Kidney (tissue), 14 donors: Measurements from ENCODE around the gene AAMDC. TPM values are rescaled to one million over a fixed set of nuclear protein-coding genes. Genes with fewer than 3 reads are reported as not detected.
"Not testable (repeated sequence)": the region's sequence is repeated elsewhere in the genome, so short reads cannot be mapped to it uniquely, and the experiment has no call there.

Experiments used
- DNase-seq, 5 donors: peaks; one replicate each; pipeline ENCODE4 v3.0.0-alpha.2; 2013 to 2020
- FAIRE-seq: peaks from 2 replicates; lab custom pipeline; 2012; peaks lifted over from hg19 to GRCh38; lab: Jason Lieb, UNC
- H3K27ac ChIP-seq, 2 donors: one replicate each; pipeline ENCODE4 v1.7.0; 2013; ENCODE audit warnings: low read depth in 2 of 2, low read length in 2 of 2, inconsistent platforms in 1 of 2
- H3K27me3 ChIP-seq: one replicate; pipeline ENCODE4 v1.7.1; 2013; ENCODE audit warnings: low read length, inconsistent platforms; ENCODE audit not compliant: control insufficient read depth, insufficient read depth
- H3K36me3 ChIP-seq, 3 donors: one replicate each; pipeline versions ENCODE4 v1.7.0 to v1.7.1; 2013; ENCODE audit warnings: low read length in 3 of 3, control low read depth in 1 of 3, inconsistent platforms in 1 of 3; ENCODE audit not compliant: insufficient read depth in 3 of 3, control insufficient read depth in 2 of 3
- H3K4me1 ChIP-seq, 3 donors: one replicate each; pipeline versions ENCODE4 v1.7.0 to v1.7.1; 2013; ENCODE audit warnings: low read length in 3 of 3, inconsistent platforms in 1 of 3, low read depth in 1 of 3; ENCODE audit not compliant: control insufficient read depth in 2 of 3, insufficient read depth in 2 of 3
- H3K4me3 ChIP-seq, 3 donors: one replicate each; pipeline versions ENCODE4 v1.7.0 to v1.8.1; 2013; ENCODE audit warnings: low read length in 3 of 3, control low read depth in 1 of 3, inconsistent platforms in 1 of 3
- H3K9ac ChIP-seq, 3 donors: one replicate each; pipeline versions ENCODE4 v1.7.0 to v1.7.1; 2013; ENCODE audit warnings: low read length in 3 of 3, control low read depth in 1 of 3, inconsistent platforms in 1 of 3
- H3K9me3 ChIP-seq, 3 donors: one replicate each; pipeline versions ENCODE4 v1.7.0 to v1.7.1; 2013; ENCODE audit warnings: low read length in 3 of 3, control low read depth in 1 of 3, inconsistent platforms in 1 of 3; ENCODE audit not compliant: control insufficient read depth in 2 of 3, insufficient read depth in 1 of 3
- CTCF ChIP-seq: IDR thresholded peaks from 3 replicates; pipeline ENCODE4 v1.5.1; 2012; ENCODE audit warnings: mild to moderate bottlenecking, moderate library complexity, borderline replicate concordance; ENCODE audit not compliant: insufficient read depth; ENCODE audit errors: extremely low read depth
- intact Hi-C: fragments of 100-400 bp; cut with DNase I; formaldehyde crosslinking; loops from one replicate; pipeline ENCODE4 v1.11.1; 2022
- polyA plus RNA-seq: library from polyadenylated mRNA; stranded (reverse); fragments of 350-450 nt; fragmentation: Illumina TruSeq; extraction: RNeasy Lipid Tissue Mini Kit (QIAGEN cat#74804); gene quantifications from one replicate; pipeline ENCODE4 v1.2.3, GENCODE V29; 2014; ENCODE audit warnings: low read depth, low replicate concordance; ENCODE audit not compliant: insufficient read depth
- total RNA-seq: library from RNA; stranded (reverse); fragmentation: NEBNext Ultra II Directional; extraction: Animal tissue kit (Norgen Biotek cat#: 25700); gene quantifications from one replicate; pipeline ENCODE4 v1.2.1, GENCODE V29; 2021
- donor health status: control.
- donor health status: control.
- donor health status: control.
- donor health status: control.
- donor health status: control.
- donor health status: DM: yes; HTN: yes; CAD: no.
- donor health status: Normal renal cell carcinoma (clear cell type).

The AAMDC gene
- total and polyA plus RNA-seq, 2 donors from 2014 or later, result 35.8 to 70.8 TPM

DNA sequence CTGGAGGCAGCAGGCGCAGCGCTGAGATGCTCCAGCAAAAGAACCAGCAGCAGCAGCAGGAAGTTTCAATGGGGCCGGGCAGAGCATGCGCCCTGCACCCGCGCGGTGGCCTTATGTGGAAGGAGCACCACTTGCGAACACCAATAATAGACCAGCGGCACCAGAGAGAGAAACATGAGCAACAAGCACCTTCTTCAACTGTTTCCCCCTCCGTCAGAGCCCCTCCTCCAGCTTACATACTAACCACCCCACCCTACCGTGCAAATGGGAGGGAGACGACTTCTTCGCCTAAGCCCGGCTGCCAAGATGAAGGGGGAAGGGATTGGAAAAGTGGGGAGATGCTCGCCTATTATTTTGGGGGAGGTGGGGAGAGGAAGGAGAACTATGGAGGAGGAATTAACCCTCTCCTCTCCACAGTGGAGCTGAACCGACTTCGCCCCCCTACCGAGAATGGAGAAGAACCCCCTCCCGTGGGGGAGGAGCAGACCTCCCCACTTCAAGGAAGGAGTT is 1.5 kb upstream of the AAMDC start:
- Histone ChIP-seq H3K9me3 (peaks cover 0 to 3% (median 0%) of the 10 kb centered on the region in 3 donors), H3K27ac (peak overlapping the region; percentile 81 to 90), H3K36me3 (no peaks in the 10 kb centered on the region), H3K4me3 (peak overlapping the region; percentile 76 to 97 (median 80)), H3K27me3 (no peaks in the 10 kb centered on the region), H3K9ac (peak overlapping the region; percentile 8 to 76 (median 64)), H3K4me1 (peaks cover 3 to 9% (median 8%) of the 10 kb centered on the region in 3 donors)
- no peak for FAIRE-seq
- TF ChIP-seq CTCF, result peak; percentile 9
- DNase-seq, result peak; percentile 87 to 93 (median 93)
- intact Hi-C loops, result no loop called here

DNA sequence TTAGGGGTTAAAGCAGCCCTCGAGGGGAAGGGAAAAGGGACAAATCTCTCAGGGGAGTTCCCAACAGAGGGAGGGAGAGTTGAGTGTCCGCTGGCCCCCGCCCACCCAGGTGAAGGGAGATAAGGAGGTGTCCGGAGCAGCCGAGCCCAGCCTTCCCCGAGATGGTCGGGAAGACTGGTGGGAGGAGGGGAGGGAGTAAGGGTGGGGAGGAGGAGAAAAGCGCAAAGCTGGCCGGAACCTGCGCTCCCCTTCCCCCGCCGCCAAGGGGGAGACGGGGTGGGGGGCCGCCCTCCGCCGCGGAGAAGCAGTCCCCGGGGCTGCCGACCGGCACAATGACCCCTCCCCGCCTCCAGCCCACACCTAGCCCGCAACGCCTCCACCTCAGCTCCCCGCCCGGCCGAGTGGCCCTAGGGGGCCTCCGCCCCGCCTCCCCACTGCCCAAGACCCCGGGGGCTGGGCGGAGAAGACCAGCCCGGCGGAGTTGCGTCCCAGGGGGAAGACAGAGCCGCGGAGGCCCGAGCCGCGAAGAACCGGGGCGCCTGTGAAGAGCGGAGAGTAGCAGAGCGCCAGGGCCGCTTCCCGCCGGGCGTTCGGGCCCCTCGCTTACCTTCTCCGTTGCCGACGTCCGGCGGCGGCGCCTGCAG is 901 bp upstream of the AAMDC start:
- peak; percentile 59 to 89 (median 85) for DNase-seq
- Histone ChIP-seq H3K9ac (peak overlapping the region; percentile 8 to 76 (median 64)), H3K4me3 (peak overlapping the region; percentile 76 to 97 (median 80)), H3K36me3 (no peaks in the 10 kb centered on the region), H3K4me1 (peaks cover 3 to 9% (median 8%) of the 10 kb centered on the region in 3 donors), H3K27me3 (no peaks in the 10 kb centered on the region), H3K27ac (peak overlapping the region; percentile 81 to 90), H3K9me3 (no peaks in the 10 kb centered on the region)
- FAIRE-seq, result no peak
- intact Hi-C loops, result no loop called here
- TF ChIP-seq CTCF, result no peak

- Histone ChIP-seq H3K4me3 (peak overlapping the region; percentile 94 to 97 (median 96)), H3K27ac (peak overlapping the region; percentile 20 to 48), H3K4me1 (peaks cover 3 to 9% (median 8%) of the 10 kb centered on the region in 3 donors), H3K9ac (peak overlapping the region; percentile 87 to 94 (median 93)), H3K36me3 (no peaks in the 10 kb centered on the region), H3K9me3 (no peaks in the 10 kb centered on the region), H3K27me3 (no peaks in the 10 kb centered on the region)
- TF ChIP-seq CTCF, result no peak
- peak in 3 of 5 donors; percentile 57 to 72 (median 69) for DNase-seq
- intact Hi-C loops, result no loop called here
- no peak for FAIRE-seq
Observed at GRCh38 chr11:77821349-77821851, 456 bp downstream of the AAMDC start.

DNA sequence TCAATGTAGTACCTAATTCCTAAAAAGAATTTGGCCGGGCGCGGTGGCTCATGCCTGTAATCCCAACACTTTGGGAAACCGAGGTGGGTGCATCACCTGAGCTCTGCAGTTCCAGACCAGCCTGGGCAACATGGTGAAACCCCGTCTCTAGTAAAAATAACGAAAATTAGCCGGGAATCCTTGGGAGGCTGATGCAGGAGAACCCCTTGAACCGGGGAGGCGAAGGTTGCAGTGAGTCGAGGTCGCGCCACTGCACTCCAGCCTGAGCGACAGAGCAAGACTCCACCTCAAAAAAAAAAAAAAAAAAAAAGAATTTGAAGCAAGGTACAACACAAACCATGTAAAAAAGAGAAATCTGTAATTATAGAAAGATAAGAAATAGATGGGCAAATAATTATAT is 1.2 kb downstream of the AAMDC start:
- peak overlapping the region in 2 of 3 donors; percentile 96 to 97 for H3K4me3 ChIP-seq
- DNase-seq, result peak in 3 of 5 donors; percentile 2 to 38 (median 7)
- H3K4me1 ChIP-seq, FAIRE-seq, H3K36me3 ChIP-seq, H3K27me3 ChIP-seq, intact Hi-C loops, H3K27ac ChIP-seq, H3K9me3 ChIP-seq: not testable (repeated sequence)
- peak overlapping the region in 1 of 3 donors; percentile 87 for H3K9ac ChIP-seq
